Stomach (tissue), 9 donors: ENCODE results near the gene NETO2. TPM values are rescaled to one million over a fixed set of nuclear protein-coding genes. Genes with fewer than 3 reads are reported as not detected.
"Not testable (repeated sequence)": the region's sequence is repeated elsewhere in the genome, so short reads cannot be mapped to it uniquely, and the experiment has no call there.

Experiments
- DNase-seq, 2 donors: peaks; one replicate each; pipeline versions ENCODE4 v3.0.0 to v3.0.0-alpha.2; 2013 to 2019
- H3K27ac ChIP-seq, 5 donors: fragments of 200-600 bp in 4 of 5; sonication (generic) in 4 of 5; one replicate each; pipeline ENCODE4 v1.5.1; 2013 to 2019; ENCODE audit warnings: mild to moderate bottlenecking in 1 of 5, moderate library complexity in 1 of 5
- H3K27me3 ChIP-seq, 3 donors: fragments of 200-600 bp; sonication (generic); one replicate each; pipeline ENCODE4 v1.5.1; 2017 to 2019; ENCODE audit warnings: mixed run types in 1 of 3
- H3K36me3 ChIP-seq, 4 donors: fragments of 200-600 bp; sonication (generic); 1 replicate in 3 of 4; 2 replicates in 1 of 4; pipeline ENCODE4 v1.5.1; 2016 to 2019
- H3K4me1 ChIP-seq, 4 donors: fragments of 200-600 bp; sonication (generic); one replicate each; pipeline ENCODE4 v1.5.1; 2016 to 2019
- H3K4me3 ChIP-seq, 4 donors: fragments of 200-600 bp; sonication (generic) in 3 of 4; one replicate each; pipeline ENCODE4 v1.5.1; 2016 to 2019; ENCODE audit warnings: mild to moderate bottlenecking in 1 of 4
- H3K9me3 ChIP-seq, 4 donors: fragments of 200-600 bp; sonication (generic); one replicate each; pipeline ENCODE4 v1.5.1; 2016 to 2019
- EP300 ChIP-seq: sonication (generic); formaldehyde crosslinking; IDR thresholded peaks from one replicate; pipeline ENCODE4 v1.6.1; 2017; ENCODE audit warnings: antibody characterized with exemption
- POLR2A ChIP-seq, 4 donors: fragments of 450-650 bp; IDR thresholded peaks; one replicate each; pipeline ENCODE4 v1.6.1; 2016; ENCODE audit warnings: antibody characterized with exemption in 4 of 4, control low read depth in 2 of 4, mild to moderate bottlenecking in 1 of 4, moderate library complexity in 1 of 4
- POLR2AphosphoS5 ChIP-seq, 3 donors: sonication (generic); formaldehyde crosslinking; IDR thresholded peaks; one replicate each; pipeline ENCODE4 v1.6.1; 2016; ENCODE audit warnings: antibody characterized with exemption in 3 of 3
- WGBS, 5 donors: extraction: QIAGEN DNeasy Blood & Tissue Kit in 3 of 5; methylation state at CpG; one replicate each; pipeline versions ENCODE4 v1.1.5 to v1.1.7; 2013 to 2018; 5-methylcytosine and 5-hydroxymethylcytosine counted together
- intact Hi-C: fragments of 100-400 bp; cut with DNase I; formaldehyde crosslinking; loops from one replicate; pipeline ENCODE4 v1.15.1; 2023; ENCODE audit warnings: low total_unique reads
- polyA plus RNA-seq, 3 donors: library from polyadenylated mRNA; stranded (reverse); fragments of 200-250 nt; gene quantifications; one replicate each; pipeline ENCODE4 v1.2.3, GENCODE V29; 2013
- total RNA-seq, 5 donors: library from RNA; depleted of rRNA; stranded (reverse); fragments of >200 nt; gene quantifications; one replicate each; pipeline versions ENCODE4 v1.1.0 to v1.2.3, GENCODE V29; 2014 to 2016
- TF ChIP-seq, protein P1 (sequence below), 7 experiments: fragments of 450-650 bp in 4 of 7; fragments of 200-600 bp in 3 of 7; sonication (generic) in 3 of 7; IDR thresholded peaks; one replicate each; pipeline ENCODE4 v1.5.1; 2016 to 2019; ENCODE audit warnings: antibody characterized with exemption in 7 of 7, control low read depth in 2 of 7, mild to moderate bottlenecking in 1 of 7
- donor health status: healthy with polysubstance abuse.
- donor health status: Bipolar disorder and iron deficiency.
- donor health status: healthy.

The NETO2 gene
- total and polyA plus RNA-seq, 8 donors = 0.45 to 9.3 (median 2.2) TPM; not detected in 1

DNA sequence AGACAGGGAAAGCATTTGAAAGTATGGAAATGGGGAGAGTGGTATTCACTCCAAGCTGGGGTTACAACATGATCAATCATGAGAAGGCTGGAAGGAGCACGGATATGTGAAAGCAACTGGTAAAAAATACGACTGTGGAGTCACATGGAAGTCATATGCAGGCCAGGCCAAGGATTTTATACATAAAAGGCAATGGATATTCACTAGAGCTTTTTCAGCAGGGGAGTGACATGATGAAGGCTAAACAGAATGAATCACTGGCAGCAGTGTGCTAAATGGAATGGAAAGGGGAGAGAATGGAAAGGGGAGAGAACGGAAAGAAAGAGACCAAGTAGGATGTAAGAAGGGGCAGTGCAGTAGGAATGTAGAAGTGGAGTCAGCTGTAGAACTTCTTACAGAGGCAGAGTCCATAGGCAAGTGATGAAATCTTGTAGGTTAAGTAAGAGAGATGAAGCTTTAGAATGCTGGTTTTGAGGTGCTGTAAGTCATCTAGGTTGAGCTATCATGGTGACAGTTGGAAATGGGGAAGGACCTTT lies 13.0 kb upstream of the NETO2 start:
- no peak overlapping the region for H3K4me3 ChIP-seq
- intact Hi-C loops = no loop called here
- peaks cover 0 to 18% (median 13%) of the 10 kb centered on the region in 4 donors for H3K9me3 ChIP-seq
- H3K4me1 ChIP-seq = no peaks in the 10 kb centered on the region
- no peak for TF ChIP-seq POLR2AphosphoS5 (IDR thresholded peaks at IDR 0.05)
- H3K36me3 ChIP-seq = peaks cover 10 to 76% (median 65%) of the 10 kb centered on the region in 4 donors
- WGBS, 5 donors = 87 to 95% (median 94%) methylated on average over 3 of the region's 3 CpGs
- DNase-seq = no peak
- no peaks in the 10 kb centered on the region for H3K27me3 ChIP-seq
- H3K27ac ChIP-seq = no peak overlapping the region

DNA sequence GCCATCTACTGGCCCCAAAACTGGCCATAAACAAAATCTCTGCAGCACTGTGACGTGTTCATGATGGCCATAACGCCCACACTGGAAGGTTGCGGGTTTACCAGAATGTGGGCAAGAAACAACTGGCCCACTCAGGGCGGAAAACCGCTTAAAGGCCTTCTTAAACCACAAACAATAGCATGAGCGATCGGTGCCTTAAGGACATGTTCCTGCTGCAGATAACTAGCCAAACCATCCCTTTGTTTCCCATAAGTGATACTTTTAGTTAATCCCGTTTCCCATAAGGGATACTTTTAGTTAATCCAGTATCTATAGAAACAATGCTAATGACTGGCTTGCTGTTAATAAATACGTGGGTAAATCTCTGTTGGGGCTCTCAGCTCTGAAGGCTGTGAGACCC lies 8.8 kb upstream of the NETO2 start:
- peaks cover 10 to 47% (median 39%) of the 10 kb centered on the region in 4 donors for H3K36me3 ChIP-seq
- intact Hi-C loops, H3K4me3 ChIP-seq, DNase-seq, H3K4me1 ChIP-seq, H3K27me3 ChIP-seq, H3K27ac ChIP-seq: not testable (repeated sequence)
- 96 to 99% (median 97%) methylated on average over 9 of the region's 9 CpGs for WGBS, 5 donors
- H3K9me3 ChIP-seq = peaks cover 0 to 23% (median 13%) of the 10 kb centered on the region in 4 donors

DNA sequence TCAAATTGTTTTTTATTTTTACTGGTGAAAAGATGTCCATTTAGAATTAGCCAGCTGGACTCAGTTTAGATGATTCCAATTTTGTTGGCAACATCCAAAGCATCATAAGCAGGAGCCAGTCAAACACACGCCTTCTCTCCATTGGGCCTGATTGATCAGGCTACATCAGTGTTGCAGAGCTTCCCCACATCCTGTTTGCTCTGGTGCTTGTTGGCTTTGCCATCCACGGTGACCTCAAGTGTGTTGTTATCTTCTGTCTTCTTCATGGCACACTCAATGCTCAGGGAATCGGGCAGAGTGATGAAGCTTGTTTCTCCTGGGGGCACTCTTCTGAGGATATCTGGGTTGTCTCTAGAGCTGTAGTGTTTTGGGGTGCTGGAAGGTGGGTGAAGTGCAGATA lies 6.3 kb upstream of the NETO2 start:
- intact Hi-C loops = no loop called here
- peaks cover 0 to 5% (median 0%) of the 10 kb centered on the region in 3 donors for H3K27me3 ChIP-seq
- no peak overlapping the region for H3K4me3 ChIP-seq
- H3K36me3 ChIP-seq = peaks cover 10 to 28% (median 20%) of the 10 kb centered on the region in 4 donors
- no peaks in the 10 kb centered on the region for H3K4me1 ChIP-seq
- H3K9me3 ChIP-seq = peaks cover 0 to 23% (median 13%) of the 10 kb centered on the region in 4 donors
- DNase-seq = no peak
- no peak overlapping the region for H3K27ac ChIP-seq
- 86 to 94% (median 89%) methylated on average over 3 of the region's 3 CpGs for WGBS, 5 donors
- no peak for TF ChIP-seq POLR2A (IDR thresholded peaks at IDR 0.05)
- no peak for TF ChIP-seq EP300
- TF ChIP-seq POLR2AphosphoS5 (IDR thresholded peaks at IDR 0.05) = no peak
- TF ChIP-seq, protein P1, sequence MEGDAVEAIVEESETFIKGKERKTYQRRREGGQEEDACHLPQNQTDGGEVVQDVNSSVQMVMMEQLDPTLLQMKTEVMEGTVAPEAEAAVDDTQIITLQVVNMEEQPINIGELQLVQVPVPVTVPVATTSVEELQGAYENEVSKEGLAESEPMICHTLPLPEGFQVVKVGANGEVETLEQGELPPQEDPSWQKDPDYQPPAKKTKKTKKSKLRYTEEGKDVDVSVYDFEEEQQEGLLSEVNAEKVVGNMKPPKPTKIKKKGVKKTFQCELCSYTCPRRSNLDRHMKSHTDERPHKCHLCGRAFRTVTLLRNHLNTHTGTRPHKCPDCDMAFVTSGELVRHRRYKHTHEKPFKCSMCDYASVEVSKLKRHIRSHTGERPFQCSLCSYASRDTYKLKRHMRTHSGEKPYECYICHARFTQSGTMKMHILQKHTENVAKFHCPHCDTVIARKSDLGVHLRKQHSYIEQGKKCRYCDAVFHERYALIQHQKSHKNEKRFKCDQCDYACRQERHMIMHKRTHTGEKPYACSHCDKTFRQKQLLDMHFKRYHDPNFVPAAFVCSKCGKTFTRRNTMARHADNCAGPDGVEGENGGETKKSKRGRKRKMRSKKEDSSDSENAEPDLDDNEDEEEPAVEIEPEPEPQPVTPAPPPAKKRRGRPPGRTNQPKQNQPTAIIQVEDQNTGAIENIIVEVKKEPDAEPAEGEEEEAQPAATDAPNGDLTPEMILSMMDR (IDR thresholded peaks at IDR 0.05) = no peak

DNA sequence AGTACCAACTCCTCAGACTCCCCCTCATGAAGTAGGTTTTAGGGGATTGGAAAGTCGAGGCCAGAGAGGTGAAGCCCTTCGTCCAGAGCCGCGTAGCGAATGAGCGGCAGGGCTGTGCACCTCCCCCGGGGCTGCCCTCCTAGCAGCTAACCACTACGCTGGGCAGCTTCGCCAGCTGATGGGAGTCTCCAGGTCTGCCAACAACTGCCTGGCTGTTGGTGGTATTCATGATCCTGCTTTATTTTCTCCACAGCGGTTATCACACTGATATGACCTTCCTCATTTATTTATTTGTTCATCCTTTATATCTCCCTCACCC lies 773 bp upstream of the NETO2 start:
- DNase-seq = no peak
- peak overlapping the region; percentile 50 to 72 (median 57) for H3K4me3 ChIP-seq
- H3K9me3 ChIP-seq = no peaks in the 10 kb centered on the region
- H3K27ac ChIP-seq = no peak overlapping the region
- no peaks in the 10 kb centered on the region for H3K36me3 ChIP-seq
- H3K27me3 ChIP-seq = peaks cover 0 to 47% (median 7%) of the 10 kb centered on the region in 3 donors
- TF ChIP-seq POLR2A (IDR thresholded peaks at IDR 0.05) (no peak), POLR2AphosphoS5 (IDR thresholded peaks at IDR 0.05) (no peak), EP300 (no peak)
- TF ChIP-seq, protein P1 (IDR thresholded peaks at IDR 0.05) = no peak
- 13 to 18% (median 14%) methylated on average over 10 of the region's 10 CpGs for WGBS, 5 donors
- peaks cover 18 to 30% (median 27%) of the 10 kb centered on the region in 4 donors for H3K4me1 ChIP-seq
- intact Hi-C loops = loop anchor here (5.0 to 10.0 kb wide), 2 partner anchors 910 to 1018 kb away; no protein-coding TSS in a partner anchor

DNA sequence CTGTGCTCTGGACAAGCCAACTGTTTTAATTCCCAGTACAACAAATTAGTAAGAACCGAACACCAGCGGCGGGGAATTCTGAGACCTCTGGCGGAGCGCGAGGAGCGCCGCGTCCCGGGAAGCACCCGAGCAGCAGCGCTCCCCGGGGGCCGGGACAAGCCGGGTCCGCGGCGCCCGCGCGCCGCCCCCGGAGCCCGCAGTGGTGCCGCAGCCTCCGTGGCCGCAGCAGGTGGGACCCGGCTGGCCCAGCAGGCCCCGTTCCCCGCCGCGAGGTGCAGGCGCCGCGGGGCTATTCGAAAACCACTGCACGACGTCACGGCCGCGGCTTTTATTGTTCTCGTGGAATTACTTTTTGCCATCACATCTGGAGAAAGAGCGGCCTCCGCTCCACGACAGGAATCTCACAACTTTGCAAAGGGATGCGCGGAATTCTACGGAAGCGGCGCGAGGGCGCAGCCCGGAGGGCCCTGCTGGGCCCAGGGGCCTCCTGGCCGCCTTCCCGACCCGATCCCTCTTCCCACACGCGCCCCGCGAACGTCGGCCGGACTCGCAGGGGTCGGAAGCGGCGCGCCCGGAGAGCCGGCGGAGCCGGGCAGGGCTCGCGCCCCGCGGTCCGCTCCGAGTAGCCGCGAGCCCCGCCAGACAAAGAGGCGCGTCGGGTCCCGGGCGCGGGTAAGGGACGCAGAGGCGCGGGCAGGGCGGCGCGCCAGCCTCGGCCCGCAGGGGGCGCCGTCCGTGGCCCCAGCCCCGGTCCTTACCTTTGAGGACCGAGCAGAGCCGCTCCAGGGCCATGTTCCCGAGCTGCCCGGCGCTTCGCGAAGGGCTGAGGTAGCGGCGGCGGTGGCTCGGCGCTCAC lies 696 bp downstream of the NETO2 start:
- DNase-seq = peak; percentile 64 to 84
- Histone ChIP-seq H3K9me3 (no peaks in the 10 kb centered on the region), H3K4me3 (peak overlapping the region; percentile 50 to 72 (median 57)), H3K36me3 (no peaks in the 10 kb centered on the region), H3K4me1 (peaks cover 18 to 30% (median 27%) of the 10 kb centered on the region in 4 donors), H3K27ac (peak overlapping the region in 4 of 5 donors; percentile 25 to 64 (median 50)), H3K27me3 (peaks cover 0 to 47% (median 7%) of the 10 kb centered on the region in 3 donors)
- 0 to 3% (median 1%) methylated on average over 5 to 111 of the region's 111 CpGs for whole genome bisulfite sequencing, 5 donors
- intact Hi-C loops = loop anchor here (5.0 to 10.0 kb wide), 2 partner anchors 912 to 1019 kb away; no protein-coding TSS in a partner anchor
- no peak for TF ChIP-seq POLR2AphosphoS5 (IDR thresholded peaks at IDR 0.05)
- TF ChIP-seq, protein P1 (IDR thresholded peaks at IDR 0.05) = peak in 3 of 7 experiments; percentile 38 to 69 (median 49)
